Measurements from ENCODE around the gene NKAIN1.
"Not testable (repeated sequence)": the region's sequence is repeated elsewhere in the genome, so short reads cannot be mapped to it uniquely, and the experiment has no call there.

The NKAIN1 gene

DNA sequence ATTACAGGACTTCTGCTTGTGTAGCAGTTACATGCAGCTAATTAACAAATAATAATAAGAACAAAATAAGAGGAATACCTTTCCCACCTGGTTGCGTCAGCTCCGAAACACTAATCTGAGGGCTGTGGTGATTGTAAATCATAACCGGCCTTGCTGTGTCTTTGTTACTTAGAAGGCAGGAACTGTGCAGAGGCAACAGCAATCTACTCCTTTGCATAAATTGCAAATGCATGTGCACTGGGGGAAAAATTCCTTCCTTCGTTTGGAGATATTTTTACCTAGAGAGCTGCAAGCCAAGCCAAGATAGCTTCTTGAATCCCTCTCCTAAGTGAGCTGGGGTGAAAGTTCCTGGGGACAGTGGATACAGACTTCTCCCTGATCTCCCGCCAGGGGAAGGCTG is 46.0 kb downstream of the NKAIN1 start:
- no peak for DNase-seq

DNA sequence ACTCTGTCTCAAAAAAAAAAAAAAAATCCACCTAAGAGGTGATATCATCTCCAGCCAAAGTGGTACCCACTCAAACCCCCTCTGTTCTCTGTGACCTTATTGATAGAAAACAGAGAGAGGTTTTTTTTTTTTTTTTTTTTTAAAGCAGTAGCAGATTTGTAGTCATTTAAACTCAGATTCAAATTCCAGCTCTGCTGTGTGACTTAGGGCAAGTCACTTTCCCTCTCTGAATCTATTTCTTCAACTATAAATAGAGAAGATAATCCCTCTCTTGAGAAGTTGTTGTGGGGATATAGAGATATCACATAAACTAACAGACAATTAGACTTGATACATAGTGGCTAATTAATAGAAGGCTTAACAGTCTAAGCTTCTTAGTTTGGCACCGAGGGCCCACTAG is 48.4 kb downstream of the NKAIN1 start:
- no peak for DNase-seq

DNA sequence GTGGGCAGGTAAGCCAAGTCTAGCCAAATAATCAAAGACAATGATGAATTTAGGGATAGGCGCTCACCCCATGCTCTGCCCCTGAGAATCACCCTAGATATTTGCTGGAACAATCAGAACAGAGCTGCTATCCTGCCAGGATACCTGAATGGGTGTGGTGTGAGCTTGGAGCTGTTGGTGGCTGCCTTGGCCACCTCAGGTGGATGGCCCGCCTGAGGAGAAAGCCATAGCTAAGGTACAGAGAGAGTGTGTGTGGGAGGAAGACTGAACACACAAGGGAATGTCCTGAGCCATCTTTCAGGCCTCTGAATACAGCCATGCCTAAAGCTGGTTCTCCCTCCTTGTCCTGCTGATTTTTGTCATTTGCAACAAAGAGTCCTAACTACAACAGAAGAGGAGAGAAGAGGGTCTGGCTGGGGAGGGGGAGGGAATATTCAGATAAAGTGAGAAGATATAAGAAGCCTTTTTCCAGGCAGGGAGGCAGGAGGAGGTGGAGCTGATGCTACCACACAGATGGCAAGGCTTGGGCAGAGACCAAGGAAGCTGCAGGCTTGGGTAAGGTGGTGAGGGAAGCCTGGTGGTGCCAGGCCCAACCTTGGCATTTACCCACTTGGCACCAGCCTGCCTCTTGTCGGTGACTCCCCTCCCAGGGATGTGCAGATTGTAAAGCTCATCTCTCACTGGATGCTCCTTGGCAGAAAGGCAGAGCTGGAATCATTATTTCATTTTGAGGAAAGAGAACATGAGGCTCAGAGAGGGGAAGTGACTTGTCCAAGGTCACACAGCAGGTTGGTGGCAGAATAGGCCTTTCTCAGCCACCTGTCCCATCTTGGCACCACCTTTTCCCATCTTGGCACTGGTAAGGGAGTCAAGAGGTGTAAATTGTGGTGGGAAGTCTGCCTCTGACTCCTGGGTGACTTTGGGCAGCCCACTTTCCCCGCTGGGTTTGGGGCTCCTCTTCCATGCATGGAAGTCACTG is 49.7 kb downstream of the NKAIN1 start:
- no peak for DNase-seq

DNA sequence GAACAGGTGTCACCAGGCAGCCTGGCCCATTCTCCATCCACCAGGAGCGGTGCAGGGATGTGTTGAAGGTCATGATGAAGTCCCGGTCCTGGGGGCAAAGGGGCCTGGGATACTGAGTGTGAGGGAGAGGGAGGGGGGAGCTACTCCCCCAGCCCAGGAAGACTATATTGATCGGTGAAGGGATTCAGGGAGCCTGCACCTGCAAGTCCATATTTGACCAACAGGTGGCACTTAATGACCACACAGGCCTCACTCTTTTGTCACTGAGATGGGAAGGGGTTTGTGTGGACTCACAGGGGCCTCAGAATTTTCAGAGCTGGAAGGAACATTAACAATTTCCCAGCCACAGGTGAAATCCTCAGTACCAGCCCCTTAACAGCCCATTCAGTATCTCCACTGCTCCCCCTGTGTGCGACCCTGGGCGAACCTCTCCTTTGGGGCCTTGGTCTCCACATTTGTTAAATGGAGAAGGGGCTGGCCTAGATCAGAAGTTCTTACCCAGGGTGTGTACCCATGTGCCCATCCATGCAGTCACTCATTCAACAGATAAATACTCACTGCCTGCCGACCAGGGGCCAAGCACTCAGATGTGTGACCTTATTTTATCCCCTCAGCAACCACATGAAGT is 55.6 kb downstream of the NKAIN1 start:
- no peak for DNase-seq

DNA sequence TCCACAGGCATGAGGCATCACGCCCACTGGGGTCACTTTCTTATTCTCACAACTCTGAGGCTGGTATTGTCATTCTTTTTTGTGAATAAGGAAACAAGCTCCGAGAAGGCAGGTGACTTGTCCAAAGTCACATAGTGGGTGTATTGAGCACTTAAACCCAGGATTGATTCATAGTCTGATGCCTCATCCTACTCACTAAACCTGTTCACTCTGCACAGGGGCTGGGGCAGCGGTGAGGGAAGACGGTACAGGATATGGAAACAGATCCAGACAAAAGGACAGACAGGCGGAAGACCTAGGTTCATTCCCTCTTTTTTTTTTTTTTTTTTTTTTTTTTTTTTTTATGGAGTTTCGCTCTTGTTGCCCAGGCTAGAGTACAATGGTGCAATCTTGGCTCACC is 56.6 kb downstream of the NKAIN1 start:
- DNase-seq = no peak

DNA sequence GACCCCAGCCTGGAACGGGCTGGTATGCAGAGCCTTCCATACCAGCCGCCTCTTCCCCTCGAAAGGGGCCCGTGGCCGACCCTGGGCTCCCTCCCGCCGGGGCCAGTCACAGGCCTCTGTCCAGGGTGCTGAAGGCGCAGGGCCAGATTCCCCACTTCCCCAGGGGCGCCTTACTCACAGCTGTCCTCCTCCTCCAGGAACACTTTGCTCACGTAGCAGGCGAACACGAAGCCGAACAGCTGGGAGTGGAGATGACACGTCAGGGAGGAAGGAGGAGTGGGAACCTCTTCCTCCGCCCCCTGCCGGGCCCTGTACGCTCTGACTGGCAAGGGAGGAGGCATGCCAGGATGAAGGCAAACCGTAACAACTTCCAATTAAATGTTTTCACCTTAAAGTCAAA is 57.3 kb downstream of the NKAIN1 start:
- peak; percentile 50 for DNase-seq

DNA sequence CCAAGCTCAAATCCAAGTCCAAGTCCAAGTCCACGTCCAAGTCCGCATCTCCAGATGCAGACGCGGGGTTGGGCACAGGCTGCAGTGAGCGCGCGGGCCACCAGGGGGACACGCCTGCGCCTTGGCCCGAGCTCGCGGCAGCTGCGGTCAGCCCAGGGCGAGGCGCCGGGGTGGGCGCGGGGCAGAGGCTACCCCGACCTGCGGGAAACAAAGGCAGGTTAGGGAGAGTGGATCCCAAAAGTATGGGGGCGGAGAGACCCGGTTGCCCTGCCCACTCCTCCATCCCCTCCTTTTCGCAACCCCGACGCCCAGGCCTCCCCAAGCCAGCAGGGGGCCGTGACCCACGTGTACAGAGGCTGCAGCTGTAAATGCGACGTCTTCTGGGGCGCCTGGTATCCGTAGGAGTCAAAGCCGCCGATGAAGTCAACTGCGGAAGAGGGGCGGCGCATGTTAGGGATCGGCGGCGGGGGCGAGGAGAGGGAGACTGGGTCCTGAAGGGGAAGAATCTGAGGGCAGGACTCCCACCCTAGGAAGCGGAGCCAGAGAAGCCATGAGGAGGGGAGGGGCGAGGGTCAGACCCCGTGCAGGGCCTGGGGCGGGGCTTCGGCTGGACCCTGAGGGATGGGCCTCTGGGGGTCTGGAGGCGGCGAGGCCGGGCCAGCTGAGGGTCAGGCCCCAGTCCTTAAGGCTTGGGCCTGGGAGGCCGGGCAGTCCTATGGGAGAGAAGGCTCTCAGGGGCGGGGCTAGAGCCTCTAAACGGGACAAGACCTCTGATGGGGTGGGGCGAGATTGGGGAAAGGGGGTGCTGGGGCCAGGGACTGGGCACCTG is 58.0 kb downstream of the NKAIN1 start:
- no peak for DNase-seq

DNA sequence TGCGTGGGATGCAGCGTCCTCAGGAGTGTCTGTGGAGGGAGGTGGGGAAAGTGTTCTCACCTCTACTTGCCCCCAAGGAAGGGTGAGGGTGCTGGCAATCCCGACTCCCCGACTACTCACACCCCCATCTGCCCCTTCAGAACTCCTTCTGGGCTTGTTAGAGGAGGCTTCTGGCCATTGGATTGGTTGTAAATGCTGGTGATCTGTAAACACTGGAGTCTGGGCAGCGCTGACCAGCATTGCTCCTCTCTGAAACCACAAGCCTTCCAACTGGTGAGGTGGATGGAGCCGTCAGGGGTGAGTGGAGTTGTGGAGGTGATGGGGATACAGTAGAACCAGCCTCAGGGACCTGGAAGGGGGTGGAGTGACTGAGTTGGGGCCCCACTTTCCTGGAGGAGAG is 59.3 kb downstream of the NKAIN1 start:
- DNase-seq = no peak

DNA sequence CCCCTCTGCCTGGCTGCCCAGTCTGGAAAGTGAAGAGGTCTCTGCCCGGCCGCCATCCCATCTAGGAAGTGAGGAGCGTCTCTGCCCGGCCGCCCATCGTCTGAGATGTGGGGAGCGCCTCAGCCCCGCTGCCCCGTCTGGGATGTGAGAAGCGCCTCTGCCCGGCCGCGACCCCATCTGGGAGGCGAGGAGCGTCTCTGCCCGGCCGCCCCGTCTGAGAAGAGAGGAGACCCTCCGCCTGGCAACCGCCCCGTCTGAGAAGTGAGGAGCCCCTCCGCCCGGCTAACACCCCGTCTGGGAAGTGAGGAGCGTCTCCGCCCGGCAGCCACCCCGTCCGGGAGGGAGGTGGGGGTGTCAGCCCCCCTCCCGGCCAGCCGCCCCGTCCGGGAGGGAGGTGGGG is 63.4 kb downstream of the NKAIN1 start:
- DNase-seq = not testable (repeated sequence)

DNA sequence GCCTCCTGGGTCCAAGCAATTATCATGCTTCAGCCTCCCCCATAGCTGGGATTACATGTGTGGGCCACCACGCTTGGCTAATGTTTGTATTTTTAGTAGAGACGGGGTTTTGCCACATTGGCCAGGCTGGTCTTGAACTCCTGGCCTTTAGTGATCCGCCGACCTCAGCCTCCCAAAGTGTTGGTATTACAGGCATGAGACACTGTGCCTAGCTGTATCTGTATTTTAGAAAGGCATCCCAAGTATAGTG is 69.3 kb downstream of the NKAIN1 start:
- no peak for DNase-seq

DNA sequence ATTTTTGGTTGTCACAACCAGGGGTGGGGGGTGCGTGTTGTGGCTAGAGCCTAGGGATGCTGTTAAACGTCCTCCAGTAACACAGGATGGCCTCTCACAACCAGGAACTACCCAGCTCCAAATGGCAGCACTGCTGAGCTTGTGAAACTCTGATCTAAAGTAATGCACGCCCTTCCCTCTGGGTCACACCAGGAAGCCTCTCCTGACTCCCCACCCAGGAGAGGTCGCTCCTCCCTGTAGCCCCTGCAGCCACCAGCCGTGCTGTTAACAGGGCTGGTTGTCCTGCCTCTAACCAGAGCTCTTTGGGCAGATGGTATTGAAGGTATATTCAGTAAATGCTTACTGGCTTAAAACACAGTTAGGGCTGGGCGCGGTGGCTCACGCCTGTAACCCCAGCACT is 73.2 kb downstream of the NKAIN1 start:
- DNase-seq = no peak

DNA sequence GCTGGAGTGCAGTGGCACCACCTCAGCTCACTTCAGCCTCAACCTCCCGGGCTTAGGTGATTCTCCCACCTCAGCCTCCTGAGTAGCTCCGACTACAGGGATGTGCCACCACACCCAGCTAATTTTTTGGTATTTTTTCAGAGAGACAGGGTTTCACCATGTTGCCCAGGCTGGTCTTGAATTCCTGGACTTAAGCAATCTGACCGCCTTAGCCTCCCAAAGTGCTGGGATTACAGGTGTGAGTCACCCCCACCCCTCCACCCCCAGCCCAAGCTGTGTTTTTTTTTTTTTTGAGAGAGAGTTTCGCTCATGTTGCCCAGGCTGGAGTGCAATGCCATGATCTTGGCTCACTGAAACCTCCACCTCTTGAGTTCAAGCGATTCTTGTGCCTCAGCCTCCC is 75.4 kb downstream of the NKAIN1 start:
- no peak for DNase-seq

DNA sequence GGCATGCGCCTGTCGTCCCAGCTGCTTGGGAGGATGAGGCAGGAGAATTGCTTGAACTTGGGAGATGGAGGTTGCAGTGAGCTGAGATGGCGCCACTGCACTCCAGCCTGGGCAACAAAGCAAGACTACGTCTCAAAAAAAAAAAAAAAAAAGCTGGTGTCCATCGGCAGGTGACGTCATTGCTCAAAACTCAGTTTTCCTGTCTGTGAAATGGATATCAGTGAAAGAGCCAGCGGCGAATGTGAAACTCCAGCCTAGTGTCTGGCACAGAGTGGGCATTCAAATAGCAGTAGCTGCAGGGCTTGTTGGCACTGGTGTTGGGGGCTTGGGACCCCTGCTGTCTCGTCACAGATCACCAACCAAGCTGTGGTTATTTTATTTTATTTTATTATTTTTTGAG is 75.8 kb downstream of the NKAIN1 start:
- no peak for DNase-seq

DNA sequence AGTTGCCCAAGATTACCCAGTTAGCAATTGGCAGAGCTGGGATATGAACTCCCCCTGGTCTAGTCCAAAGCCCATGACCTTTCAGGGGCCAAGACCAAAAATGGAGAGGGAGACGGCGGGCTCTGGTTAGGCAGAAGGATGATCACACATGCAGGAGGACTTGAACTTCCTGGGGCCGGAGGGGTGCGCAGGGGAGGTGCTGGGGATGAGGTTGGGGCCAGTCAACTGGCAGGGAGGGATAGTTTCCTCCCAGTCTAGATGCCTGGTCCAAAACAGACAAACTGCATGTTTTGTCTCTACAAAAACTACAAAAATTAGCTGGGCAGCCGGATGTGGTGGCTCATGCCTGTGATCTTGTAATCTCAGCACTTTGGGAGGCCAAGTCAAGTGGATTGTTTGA is 78.1 kb downstream of the NKAIN1 start:
- no peak for DNase-seq

DNA sequence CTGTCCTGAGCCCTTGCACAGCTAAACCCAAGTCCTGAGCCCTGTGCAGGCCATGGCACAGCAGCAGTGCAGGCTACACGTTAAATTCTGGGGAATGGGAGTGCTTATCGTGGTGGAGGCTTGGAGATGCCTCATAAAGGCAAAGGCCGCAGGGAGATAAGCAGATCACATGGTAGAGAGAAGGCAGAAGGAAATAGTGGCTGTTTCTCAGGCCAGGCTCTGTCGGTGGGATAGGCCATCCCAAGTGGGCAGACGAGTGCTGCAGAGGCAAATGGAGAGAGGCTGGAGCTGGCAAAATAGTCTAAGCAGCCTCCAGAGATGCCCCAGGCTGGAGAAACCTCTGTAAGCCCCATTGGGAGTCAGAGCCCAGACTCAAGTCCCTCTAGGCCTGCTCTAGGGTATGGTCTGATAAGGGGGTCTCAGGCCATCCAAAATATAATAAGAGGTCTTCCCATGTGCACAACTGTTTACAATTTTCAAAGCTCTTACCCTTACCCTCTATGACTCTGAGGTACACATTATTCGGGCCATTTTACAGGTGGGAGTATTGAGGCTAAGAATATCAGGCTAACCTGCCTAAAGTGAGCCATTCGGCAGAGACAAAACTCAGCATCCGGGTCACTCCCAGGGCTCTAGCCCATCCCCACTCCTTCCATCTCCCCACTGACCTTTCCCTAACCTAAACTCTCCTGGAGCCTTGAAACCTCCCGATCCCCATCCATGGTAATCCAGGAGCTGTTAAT is 79.6 kb downstream of the NKAIN1 start:
- no peak for DNase-seq

DNA sequence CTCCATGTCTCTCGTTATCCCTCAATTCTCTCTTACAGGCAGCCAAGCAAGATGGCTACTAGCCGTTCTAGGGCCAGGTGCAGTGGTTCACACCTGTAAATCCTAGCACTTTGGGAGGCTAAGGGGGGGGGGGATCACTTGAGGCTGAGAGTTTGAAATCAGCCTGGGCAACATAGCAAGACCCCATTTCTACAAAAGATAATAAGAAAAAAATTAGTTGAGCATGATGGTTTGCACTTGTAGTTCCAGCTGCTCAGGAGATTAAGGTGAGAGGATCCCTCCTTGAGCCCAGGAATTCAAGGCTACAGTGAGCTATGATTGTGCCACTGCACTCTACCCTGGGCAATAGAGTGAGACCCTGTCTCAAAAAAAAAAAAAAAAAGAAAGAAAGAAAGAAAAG is 80.4 kb downstream of the NKAIN1 start:
- no peak for DNase-seq

DNA sequence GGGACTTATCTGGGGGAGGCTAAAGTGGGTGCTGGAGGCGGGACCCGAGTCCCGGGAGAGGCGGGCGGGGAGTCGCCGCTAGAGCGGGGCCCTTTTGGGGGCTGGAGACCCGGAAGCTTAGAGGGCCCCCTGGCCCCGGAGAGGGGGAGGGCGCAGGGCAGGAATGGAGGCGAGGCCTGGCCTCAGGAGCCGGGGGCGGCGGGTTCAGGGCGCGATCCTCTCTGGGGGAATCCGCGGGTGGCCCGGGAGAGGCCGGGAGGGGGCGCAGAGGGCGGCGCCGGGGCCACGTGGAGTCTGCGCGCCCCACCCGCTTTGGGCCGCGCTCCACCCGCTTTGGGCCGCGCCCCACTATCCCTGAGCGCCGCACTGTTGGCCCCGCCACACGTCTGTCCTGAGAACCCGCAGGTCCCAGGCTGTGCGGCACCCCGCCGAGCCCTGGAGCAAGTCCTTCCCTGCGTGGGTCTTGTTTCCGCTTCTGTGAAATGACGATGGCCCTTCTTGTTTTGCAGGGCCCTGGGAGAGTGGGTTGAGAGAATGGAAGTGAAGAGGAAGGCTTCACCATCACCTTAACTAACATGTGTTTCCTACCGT is 84.4 kb downstream of the NKAIN1 start:
- DNase-seq = no peak

DNA sequence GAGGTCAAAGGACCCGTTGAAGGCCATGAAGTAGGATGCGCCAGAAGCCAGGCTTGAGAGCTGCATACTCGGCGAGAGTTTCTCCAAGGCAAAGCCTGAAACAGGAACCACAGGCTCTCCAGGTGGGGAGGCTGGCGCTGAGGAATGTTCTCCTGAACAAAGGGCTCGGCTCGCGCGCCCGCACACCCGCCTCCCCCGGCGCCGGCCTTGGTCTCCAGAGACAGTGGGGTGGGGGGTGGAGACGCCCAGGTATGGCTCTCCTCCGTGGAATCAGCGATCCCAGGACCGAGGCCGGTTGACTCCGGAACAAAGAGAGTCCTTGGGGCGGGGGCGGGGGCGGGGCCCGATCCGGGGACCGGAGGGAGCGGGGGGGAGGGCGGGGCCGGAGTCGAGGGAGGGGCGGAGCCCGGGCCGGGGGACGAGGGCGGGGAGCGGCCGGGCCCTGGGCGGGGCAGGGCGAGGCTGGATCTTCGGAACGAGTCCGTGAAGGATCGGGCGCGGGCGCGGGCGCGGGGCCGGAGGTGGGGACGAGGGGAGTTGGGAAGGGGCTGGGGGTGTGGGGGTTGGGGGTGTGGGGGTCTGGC is 85.0 kb downstream of the NKAIN1 start:
- no peak for DNase-seq

DNA sequence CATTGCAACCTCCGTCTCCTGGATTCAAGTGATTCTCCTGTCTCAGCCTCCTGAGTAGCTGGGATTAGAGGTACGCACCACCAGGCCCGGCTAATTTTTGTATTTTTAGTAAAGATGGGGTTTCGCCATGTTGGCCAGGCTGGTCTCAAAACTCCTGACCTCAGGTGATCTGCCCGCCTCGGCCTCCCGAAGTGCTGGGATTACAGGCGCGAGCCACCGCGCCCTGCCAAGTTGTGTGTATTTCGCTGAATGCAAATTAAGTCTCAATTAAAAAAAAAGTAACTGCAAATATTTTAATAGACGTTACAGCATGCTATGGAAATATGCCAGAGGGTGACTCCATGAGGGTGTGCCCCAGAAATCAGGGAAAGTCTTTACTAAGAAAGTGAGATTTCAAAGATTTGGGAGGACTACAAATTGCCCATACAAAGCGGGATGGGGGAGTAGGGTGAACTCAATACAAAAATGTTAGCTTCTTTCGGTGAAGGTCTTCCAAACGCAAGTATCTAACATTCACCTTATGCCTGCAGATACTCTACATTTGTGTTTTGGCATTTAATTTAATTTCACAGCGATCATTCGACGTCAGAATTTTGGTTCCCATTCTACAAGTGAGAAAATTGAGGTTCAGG is 85.6 kb downstream of the NKAIN1 start:
- no peak for DNase-seq

DNA sequence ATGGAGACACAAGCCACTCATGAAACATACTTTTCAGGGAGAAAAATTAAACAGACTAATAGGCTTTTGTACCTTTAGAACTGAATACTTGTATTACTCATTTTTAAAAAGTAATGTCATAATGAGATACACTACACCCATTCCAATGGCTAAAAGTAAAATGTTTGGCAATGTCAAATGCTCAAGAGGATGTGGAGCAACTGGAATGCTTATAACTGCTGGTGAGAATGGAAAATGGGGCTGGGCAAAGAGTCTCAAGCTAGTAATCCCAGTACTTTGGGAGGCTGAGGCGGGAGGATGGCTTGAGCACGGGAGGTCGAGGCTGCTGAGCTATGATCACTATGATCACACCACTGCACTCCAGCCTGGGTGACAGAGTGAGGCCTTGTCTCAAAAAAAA is 86.3 kb downstream of the NKAIN1 start:
- no peak for DNase-seq

DNA sequence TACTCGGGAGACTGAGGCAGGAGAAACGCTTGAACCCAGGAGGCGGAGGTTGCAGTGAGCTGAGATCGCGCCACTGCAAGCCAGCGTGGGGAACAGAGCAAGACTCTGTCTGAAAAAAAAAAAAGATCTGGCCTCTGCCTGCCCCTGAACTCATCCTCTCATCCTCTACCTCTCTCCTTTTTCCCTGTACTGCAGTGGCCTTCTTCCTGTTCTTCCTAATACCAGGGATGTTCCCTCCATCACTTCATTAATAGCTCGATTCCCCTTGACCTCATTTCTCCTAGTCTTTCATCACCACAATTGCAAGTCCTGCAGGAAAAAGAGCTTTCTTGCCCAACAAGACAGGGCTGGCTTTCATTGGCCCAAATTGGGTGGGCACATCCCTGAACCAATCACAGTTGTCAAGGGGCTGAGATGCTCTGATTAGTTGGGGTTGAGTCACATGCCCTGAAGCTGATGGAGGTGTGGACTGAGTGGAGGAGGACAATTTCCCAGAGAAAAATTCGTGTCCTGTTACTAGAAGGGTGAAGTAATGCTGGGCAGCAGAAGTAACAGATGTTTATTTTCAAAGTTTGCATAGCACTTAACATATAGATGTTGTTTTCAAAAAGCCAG is 87.4 kb downstream of the NKAIN1 start:
- DNase-seq = no peak

All from NCI-H524 treated with DMSO at 0.1 percent for 48 hours (cell line).